Stimulated activated CD4-positive, alpha-beta T cell treated with anti-CD3 and anti-CD28 coated beads, Interleukin-1b, Interleukin-23, amount 100 ng/mL, for 4 hours (primary cell): ENCODE measurements around the gene SRPRB.

Experiments used
- DNase-seq, 2 donors: peaks; one replicate each; pipeline ENCODE4 v3.0.0-alpha.2; 2020; ENCODE audit warnings: low read depth in 2 of 2

Gene SRPRB

GRCh38 chr3:133825969-133826727 lies 20.5 kb downstream of the SRPRB start:
- DNase-seq, result no peak

- DNase-seq, result no peak
These were observed 21.5 kb downstream of the SRPRB start for GRCh38 chr3:133827136-133827535.

DNA sequence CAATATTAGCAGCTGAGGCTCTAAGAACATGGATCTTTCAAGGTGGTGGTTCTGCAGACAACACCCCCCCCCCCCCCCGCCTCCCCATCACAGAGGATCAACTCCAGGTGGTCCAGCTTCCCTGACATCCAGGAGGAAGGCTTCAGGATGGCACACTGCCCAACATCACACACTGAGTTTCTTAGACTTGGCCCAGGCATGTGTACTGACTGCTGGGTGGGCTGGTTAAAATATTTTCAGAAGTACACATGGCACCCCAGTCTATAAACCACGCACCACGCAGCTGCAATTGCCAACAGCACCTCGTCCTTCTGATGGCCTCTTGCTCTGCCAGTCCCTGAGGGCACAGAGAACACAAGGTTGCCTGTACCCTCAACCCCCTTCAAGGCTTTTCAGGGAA lies 22.1 kb downstream of the SRPRB start:
- DNase-seq, result no peak

DNA sequence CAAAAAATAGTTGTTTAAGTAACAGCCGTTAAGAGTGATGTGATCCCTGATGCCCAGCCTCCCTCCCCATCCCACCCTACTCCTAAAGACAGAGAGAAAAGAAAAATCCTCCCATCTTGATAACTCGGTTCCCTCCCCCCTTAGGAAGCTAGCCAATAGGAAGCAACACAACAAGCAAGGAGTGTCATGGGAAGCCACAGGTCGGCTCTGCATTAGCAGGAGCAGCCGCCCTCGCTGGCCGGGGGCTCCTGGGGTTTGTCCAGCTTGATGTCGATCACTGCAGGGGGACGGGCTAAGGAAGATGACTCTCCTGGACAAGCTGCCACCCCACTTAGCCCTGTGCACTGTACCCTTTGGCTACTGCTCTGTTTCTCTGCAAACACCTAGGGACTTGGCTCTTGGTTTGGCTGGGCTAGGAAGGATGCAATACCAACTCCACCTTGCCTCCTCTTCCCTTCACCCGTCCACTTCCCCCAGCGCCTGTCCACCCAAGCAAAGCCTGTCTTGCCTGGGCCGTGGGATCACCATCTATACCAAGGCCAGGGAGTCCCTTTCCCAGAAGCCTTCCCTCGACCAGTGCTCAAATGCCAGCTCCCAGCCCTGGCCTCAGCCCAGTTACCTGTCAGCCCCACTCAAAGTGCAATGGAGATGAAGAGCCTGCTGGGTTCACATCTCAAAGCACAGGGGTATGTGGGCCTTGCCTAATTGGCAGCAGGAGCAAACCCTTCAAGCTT lies 23.1 kb downstream of the SRPRB start:
- no peak for DNase-seq

GRCh38 chr3:133829310-133829707 lies 23.7 kb downstream of the SRPRB start:
- DNase-seq, result no peak

GRCh38 chr3:133830071-133830470 lies 24.5 kb downstream of the SRPRB start:
- DNase-seq, result no peak

GRCh38 chr3:133831966-133832801 lies 26.6 kb downstream of the SRPRB start:
- DNase-seq, result no peak

DNA sequence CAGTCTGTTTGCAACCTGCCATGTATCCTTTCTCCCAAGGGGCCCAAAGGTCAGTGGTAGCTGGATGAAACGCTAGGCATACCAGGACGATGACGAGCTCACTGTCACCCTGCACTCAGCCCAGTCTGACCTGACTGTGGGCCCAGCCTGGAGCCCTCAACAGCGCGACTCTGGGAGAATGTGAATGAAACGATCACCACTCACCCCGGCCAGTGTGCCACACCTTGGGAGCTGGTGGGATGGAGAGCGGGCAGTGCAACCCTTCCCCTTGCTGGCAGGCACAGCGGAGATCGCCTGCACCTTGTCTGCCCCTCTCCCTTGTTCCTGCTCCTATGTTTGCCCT lies 27.2 kb downstream of the SRPRB start:
- DNase-seq, result no peak

DNA sequence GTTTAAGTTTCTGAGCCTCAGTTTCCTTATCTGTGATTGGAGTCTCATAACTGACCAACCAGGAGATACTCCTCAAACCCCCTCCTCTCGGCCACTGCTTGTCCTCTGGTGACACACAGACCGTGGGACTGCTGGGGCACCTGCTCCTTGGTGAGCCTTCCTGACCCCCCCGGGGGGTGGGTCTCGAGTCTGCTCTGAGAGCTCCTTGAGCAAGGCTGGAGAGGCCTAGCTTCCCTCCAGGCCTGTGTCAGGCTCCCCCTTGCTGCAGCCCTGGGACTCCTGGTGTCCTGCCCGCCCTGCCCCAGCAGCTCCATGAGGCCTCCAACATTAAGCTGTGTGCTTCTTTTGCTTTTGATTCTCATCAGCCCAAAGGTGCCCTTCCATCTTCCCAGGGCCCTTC lies 27.7 kb downstream of the SRPRB start:
- DNase-seq, result no peak

GRCh38 chr3:133833880-133834620 lies 28.4 kb downstream of the SRPRB start:
- no peak for DNase-seq

DNA sequence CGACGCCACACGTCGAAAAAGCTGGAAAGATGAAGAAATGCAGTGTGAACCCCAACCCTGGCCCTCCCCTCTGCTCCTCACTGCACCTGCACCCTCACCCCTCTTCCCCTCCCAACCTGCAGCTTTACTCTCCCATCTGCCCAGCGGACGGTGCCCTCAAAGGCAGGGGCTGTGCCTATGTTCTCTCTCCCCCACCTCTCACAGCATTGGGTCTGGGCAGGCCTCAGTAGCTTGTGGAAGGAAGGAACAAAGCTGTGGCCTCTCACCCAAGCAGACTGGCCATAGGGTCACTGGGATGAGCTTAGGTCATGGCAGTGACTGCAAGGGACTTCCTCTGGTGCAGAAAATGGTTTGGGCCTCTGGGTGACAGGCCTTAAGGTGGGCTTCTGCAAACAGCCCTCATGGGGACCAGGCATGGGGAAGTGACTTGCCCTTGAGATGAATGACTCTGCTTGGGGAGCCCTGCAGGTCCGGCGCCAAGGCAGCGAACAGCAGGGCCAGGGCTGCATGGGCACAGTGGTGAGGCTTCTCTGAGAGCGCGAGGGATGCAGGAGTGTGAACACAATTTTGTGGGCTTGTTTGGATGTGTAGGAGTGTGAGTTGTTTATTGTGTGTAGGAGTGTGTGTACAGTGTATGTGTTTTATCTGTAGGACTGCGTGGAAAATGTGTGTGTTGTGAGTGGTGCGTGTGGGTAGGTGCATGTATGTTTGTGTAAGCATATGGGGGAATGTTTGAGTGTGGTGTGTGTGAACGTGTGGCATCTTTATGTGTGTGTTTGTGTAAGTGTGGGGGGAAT lies 29.2 kb downstream of the SRPRB start:
- no peak for DNase-seq

DNA sequence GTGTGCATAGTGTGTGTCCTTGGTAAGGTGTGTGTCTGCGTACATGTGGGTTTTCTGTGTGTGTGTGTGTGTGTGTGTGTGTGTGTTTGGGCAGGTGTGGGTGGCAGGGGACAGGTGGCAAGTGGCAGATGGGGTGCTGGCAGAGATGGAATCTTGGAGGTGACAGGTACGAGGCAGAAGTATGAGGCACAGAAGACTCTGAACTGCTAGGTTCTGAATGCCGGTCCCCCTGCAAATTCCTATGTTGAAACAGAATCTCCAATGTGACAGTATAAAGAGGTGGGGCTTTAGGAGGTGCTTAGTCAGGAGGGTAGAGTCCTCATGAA lies 29.8 kb downstream of the SRPRB start:
- no peak for DNase-seq

GRCh38 chr3:133835961-133836360 lies 30.3 kb downstream of the SRPRB start:
- DNase-seq, result no peak

DNA sequence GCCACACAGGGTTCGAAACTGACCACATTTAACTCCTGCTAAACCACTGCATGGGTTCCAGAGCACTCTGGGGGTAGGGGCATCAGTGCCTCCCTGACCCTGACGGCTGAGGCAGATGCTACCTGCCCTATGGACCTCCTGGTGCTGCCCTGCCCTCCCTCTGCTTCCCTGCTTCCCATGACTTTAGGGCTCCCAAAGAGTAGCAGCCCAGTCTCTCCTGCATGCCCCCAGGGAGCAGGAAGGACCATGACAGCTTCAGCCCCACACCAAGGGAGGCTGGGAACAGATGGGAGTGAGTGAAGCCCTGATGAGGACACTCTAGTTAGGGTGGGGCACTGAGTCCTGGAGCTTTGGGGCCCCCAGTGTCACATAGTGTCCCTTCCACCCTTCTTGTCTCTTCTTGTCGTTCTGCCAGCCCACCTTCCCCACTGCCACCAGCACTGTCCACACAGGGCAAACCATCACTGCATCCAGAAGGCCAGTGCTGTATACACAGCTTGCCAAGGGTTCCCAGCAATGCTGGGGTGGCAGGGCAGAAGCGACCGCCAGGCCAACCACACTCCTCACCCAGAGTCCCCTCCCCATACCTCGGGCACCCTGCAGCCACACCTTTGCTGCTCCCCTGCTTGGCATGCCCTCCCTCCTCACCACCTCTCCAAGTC lies 31.0 kb downstream of the SRPRB start:
- no peak for DNase-seq

DNA sequence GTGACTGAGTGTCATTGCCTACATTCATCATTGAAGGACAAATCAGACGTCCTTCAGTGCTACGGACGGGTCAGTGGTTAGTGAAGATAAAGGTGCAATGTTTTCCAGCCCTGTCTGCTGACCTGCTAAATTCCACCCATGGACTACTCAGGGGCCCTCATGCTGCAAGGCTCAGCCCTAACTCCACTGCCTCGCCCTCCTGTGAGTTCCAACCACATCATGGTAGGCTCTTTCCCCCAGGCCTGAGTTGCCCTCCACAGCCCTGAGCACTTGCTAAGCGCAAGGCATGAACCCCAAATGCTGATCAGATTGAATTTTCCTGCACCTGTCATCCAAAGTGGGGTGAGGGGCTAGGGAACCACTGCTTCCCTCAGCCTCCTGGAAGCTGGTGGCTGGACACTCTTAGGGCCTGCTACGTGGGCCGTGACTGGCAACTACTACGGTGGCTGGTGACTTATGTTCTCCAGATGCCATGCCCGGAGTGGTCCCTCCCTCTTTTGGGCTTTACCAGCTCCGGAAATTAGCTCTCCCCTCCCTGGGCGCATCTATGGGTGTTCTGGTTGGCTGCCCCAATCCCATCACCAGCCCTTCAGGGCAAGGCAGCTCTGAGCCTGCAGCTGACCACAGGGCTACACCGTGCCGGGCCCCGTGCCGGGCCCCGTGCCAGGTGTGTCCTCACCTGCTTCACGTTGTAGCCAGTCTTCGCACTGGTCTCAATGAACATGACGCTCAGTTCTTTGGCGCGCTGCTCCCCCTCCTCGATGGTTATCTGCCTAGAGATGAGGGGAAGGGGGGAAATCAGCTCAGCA lies 32.1 kb downstream of the SRPRB start:
- DNase-seq, result no peak

DNA sequence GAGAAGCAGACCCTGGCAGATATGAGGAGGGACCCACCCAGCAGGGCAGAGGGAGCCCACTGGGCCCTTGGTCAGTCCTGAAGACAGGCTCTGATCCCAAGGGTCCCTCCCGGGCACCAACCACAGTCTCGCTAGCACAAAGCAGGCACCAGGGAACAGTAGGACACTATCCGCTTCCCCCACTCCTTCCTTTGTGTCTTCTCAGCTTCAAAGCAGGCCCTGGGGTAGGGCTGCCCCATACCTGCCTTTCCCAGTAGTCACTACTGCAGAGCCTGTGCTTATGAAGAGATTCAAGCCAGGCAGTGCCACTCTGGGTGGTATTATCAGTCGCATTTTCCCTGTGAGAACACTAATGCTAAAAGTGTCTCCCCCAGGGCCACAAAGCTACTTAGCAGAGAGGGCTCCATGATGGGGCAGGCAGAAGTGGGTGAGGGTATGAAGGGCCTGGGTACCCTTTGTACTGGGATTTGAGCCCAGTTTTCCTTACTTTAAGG lies 32.7 kb downstream of the SRPRB start:
- no peak for DNase-seq

GRCh38 chr3:133838916-133839800 lies 33.5 kb downstream of the SRPRB start:
- DNase-seq, result no peak

DNA sequence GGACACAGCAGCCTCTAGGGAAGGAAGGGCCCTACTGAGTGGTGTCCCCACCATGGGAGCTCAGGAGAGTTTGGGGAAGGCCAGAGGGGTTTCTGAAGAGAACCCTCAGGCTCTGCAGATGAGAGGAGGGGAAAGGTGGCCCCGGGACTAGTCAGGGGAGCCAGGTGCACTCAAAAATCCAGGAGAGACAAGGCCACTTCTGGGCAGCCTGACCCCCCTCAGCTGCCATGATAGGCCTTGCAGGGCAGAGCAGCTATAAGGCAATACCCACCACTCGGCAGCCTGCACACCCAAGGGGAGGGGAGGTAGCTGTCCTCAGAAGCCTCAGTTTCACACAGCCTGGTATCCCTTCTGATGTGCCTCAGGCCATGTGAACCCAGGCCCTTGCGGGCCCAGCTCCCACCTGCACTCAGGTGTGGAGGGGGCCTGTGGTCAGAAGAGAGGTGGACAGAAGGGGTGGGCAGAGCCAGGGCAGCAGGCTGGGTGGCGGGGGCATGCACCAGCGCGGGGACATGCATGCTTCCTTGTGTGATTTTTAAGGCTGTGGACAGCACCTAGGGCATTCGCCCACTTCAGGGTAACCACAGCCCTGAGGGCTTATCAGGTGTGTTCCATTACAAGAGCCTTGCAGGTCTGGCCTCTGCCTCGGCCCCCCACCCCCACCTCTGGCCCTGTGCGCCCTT lies 34.6 kb downstream of the SRPRB start:
- DNase-seq, result no peak
